Right lobe of liver (tissue), 6 donors: Measurements from ENCODE around the gene EMX2. TPM values are rescaled to one million over a fixed set of nuclear protein-coding genes. Genes with fewer than 3 reads are reported as not detected.

Experiments used
- ATAC-seq, 4 donors: fragments of 200-7000 bp; cut with Tn5 transposase; one replicate each; pipeline ENCODE4 v1.9.1; 2020; ENCODE audit warnings: mild to moderate bottlenecking in 4 of 4, moderate library complexity in 4 of 4
- DNase-seq, 3 donors: peaks; one replicate each; pipeline ENCODE4 v3.0.0-alpha.2; 2020
- H3K27ac ChIP-seq, 3 donors: fragments of 200-600 bp; one replicate each; pipeline ENCODE4 v1.8.0; 2022
- H3K27me3 ChIP-seq, 2 donors: fragments of 200-600 bp; one replicate each; pipeline ENCODE4 v1.8.0; 2022
- H3K36me3 ChIP-seq, 4 donors: fragments of 200-600 bp; sonication (generic) in 1 of 4; one replicate each; pipeline versions ENCODE4 v1.5.1 to v1.8.0; 2017 to 2022; ENCODE audit warnings: control low read depth in 1 of 4
- H3K4me1 ChIP-seq, 4 donors: fragments of 200-600 bp; sonication (generic) in 1 of 4; one replicate each; pipeline versions ENCODE4 v1.5.1 to v1.8.0; 2017 to 2022; ENCODE audit warnings: control low read depth in 1 of 4
- H3K4me3 ChIP-seq, 3 donors: fragments of 200-600 bp; one replicate each; pipeline ENCODE4 v1.8.0; 2022
- H3K9me3 ChIP-seq, 4 donors: fragments of 200-600 bp; sonication (generic) in 1 of 4; one replicate each; pipeline versions ENCODE4 v1.5.1 to v1.8.0; 2017 to 2022; ENCODE audit warnings: control low read depth in 1 of 4
- CTCF ChIP-seq, 4 donors: fragments of 200-600 bp in 3 of 4; fragments of 450-650 bp in 1 of 4; IDR thresholded peaks; one replicate each; pipeline versions ENCODE4 v1.5.1 to v1.8.0; 2016 to 2022; ENCODE audit warnings: antibody characterized with exemption in 4 of 4, mild to moderate bottlenecking in 2 of 4
- POLR2A ChIP-seq: fragments of 450-650 bp; IDR thresholded peaks from one replicate; pipeline ENCODE4 v1.6.1; 2017; ENCODE audit warnings: antibody characterized with exemption, mild to moderate bottlenecking
- WGBS: methylation state at CpG from one replicate; pipeline ENCODE4 v1.1.6; 2018; ENCODE audit warnings: low coverage, low lambda C conversion rate; ENCODE audit not compliant: insufficient coverage; ENCODE audit errors: missing lambda C conversion rate; 5-methylcytosine and 5-hydroxymethylcytosine counted together
- intact Hi-C, 2 donors: fragments of 100-400 bp; cut with DNase I; formaldehyde crosslinking; loops; one replicate each; pipeline versions ENCODE4 v1.11.2 to v1.14.1; 2022
- total RNA-seq, 6 experiments: library from RNA; depleted of rRNA in 2 of 6; stranded (reverse); fragments of >200 nt in 2 of 6; fragmentation: NEBNext Ultra II Directional in 3 of 6; extraction: Animal tissue kit (Norgen Biotek cat#: 25700) in 3 of 6; gene quantifications; one replicate each; pipeline versions ENCODE4 v1.1.0 to v1.2.4, GENCODE V29; 2016 to 2023
- donor health status: DM: no; HTN: yes; CAD: no.
- donor health status: DM: no; HTN: no; CAD: no.
- donor health status: DM: no; HTN: no; CAD: no.
- donor health status: DM: no; HTN: yes; CAD: no.
- donor health status: DM: no; HTN: yes; CAD: no.

Gene EMX2
- total RNA-seq, 6 experiments from 2014 or later: not detected

- intact Hi-C loops: no loop called here
- H3K9me3 ChIP-seq: no peaks in the 10 kb centered on the region
- WGBS: 80% methylated on average over 7 of the region's 10 CpGs
- H3K27me3 ChIP-seq: no peaks in the 10 kb centered on the region
- ATAC-seq: no peak
- TF ChIP-seq POLR2A: no peak
- TF ChIP-seq CTCF (IDR thresholded peaks at IDR 0.05): no peak
- H3K4me1 ChIP-seq: no peaks in the 10 kb centered on the region
- H3K27ac ChIP-seq: no peak overlapping the region
- H3K4me3 ChIP-seq: no peak overlapping the region
- H3K36me3 ChIP-seq: no peaks in the 10 kb centered on the region
- DNase-seq: no peak
Measured at GRCh38 chr10:117563780-117564179, 21.2 kb downstream of the EMX2 start.

- Histone ChIP-seq H3K27me3 (no peaks in the 10 kb centered on the region), H3K36me3 (no peaks in the 10 kb centered on the region), H3K4me3 (no peak overlapping the region), H3K27ac (no peak overlapping the region), H3K4me1 (no peaks in the 10 kb centered on the region), H3K9me3 (no peaks in the 10 kb centered on the region)
- no peak for DNase-seq
- no peak for ATAC-seq
- 7% methylated on average over 3 of the region's 3 CpGs for WGBS
- intact Hi-C loops: no loop called here
- TF ChIP-seq CTCF (IDR thresholded peaks at IDR 0.05) (no peak), POLR2A (no peak)
Measured at GRCh38 chr10:117565068-117565467, 22.5 kb downstream of the EMX2 start.

- H3K27me3 ChIP-seq: no peaks in the 10 kb centered on the region
- ATAC-seq (no peak), DNase-seq (no peak)
- no peak for TF ChIP-seq POLR2A
- no peak for TF ChIP-seq CTCF (IDR thresholded peaks at IDR 0.05)
- no peaks in the 10 kb centered on the region for H3K4me1 ChIP-seq
- intact Hi-C loops: no loop called here
- no peak overlapping the region for H3K27ac ChIP-seq
- WGBS: 53% methylated on average over 7 of the region's 7 CpGs
- no peak overlapping the region for H3K4me3 ChIP-seq
- H3K36me3 ChIP-seq: no peaks in the 10 kb centered on the region
- H3K9me3 ChIP-seq: no peaks in the 10 kb centered on the region
Measured at GRCh38 chr10:117568334-117568733, 25.8 kb downstream of the EMX2 start.

GRCh38 chr10:117569610-117570390, 27.3 kb downstream of the EMX2 start:
- intact Hi-C loops: no loop called here
- no peak overlapping the region for H3K27ac ChIP-seq
- H3K36me3 ChIP-seq: no peaks in the 10 kb centered on the region
- H3K4me1 ChIP-seq: no peaks in the 10 kb centered on the region
- no peak for ATAC-seq
- WGBS: 9% methylated on average over 6 of the region's 9 CpGs
- DNase-seq: no peak
- H3K4me3 ChIP-seq: no peak overlapping the region
- H3K27me3 ChIP-seq: no peaks in the 10 kb centered on the region
- TF ChIP-seq CTCF (IDR thresholded peaks at IDR 0.05): no peak
- no peak for TF ChIP-seq POLR2A
- H3K9me3 ChIP-seq: no peaks in the 10 kb centered on the region
